ENCODE measurements around the gene HNRNPH3.

The HNRNPH3 gene

DNA sequence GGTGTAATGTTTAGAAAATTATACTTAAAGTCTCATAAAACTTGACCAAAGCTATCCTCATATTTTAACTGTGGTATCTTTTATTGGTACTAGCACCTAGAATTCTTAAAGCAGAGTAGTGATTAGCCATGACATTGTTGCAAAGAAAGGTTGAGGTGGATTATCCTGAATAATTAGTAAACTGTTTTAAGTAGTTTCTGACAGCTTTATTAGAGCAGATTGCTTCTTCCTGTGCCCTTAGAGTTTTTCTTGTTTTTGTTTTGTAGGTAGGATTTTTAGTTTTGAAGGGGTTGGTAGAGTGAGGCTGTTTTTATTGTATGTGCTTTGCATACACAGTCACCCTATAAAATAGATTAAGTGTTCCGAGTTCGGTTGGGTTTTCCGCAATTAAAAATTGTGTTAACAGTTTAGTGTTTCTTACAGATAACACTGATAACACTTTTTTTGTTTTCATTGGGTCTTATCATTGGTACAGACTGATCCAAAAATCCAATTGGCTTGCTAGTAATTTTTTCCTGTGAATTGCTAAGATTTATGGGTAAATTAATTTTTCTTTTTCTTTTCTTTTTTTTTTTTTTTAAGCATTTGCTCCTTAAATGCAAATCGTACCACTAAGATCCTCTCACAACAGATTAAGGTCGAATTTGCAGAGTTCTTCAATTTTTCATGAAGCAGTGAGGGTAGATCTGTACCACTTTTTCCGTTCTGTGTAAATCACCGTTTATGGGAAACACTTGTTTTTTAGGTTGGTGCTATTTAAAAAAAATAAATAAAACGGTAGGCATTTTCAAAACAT is 3.0 kb downstream of the HNRNPH3 start:
- DNase-seq: no peak
- H3K36me3 Mint-ChIP-seq (ENCODE audit: low read depth): peaks cover 38% of the 10 kb centered on the region
- no peaks in the 10 kb centered on the region for H3K9me3 Mint-ChIP-seq
- peaks cover 61% of the 10 kb centered on the region for H3K4me1 Mint-ChIP-seq
- H3K4me3 Mint-ChIP-seq: peak overlapping the region; percentile 98
- peak overlapping the region; percentile 69 for H3K27ac Mint-ChIP-seq
- TF ChIP-seq, protein P1, sequence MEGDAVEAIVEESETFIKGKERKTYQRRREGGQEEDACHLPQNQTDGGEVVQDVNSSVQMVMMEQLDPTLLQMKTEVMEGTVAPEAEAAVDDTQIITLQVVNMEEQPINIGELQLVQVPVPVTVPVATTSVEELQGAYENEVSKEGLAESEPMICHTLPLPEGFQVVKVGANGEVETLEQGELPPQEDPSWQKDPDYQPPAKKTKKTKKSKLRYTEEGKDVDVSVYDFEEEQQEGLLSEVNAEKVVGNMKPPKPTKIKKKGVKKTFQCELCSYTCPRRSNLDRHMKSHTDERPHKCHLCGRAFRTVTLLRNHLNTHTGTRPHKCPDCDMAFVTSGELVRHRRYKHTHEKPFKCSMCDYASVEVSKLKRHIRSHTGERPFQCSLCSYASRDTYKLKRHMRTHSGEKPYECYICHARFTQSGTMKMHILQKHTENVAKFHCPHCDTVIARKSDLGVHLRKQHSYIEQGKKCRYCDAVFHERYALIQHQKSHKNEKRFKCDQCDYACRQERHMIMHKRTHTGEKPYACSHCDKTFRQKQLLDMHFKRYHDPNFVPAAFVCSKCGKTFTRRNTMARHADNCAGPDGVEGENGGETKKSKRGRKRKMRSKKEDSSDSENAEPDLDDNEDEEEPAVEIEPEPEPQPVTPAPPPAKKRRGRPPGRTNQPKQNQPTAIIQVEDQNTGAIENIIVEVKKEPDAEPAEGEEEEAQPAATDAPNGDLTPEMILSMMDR (IDR thresholded peaks at IDR 0.05): no peak
- H3K27me3 Mint-ChIP-seq (ENCODE audit: low read depth, poor library complexity): peaks cover 4% of the 10 kb centered on the region

- peaks cover 57% of the 10 kb centered on the region for H3K36me3 Mint-ChIP-seq (ENCODE audit: low read depth)
- no peak for DNase-seq
- peak overlapping the region; percentile 98 for H3K4me3 Mint-ChIP-seq
- peaks cover 4% of the 10 kb centered on the region for H3K27me3 Mint-ChIP-seq (ENCODE audit: low read depth, poor library complexity)
- TF ChIP-seq, protein P1 (IDR thresholded peaks at IDR 0.05): no peak
- H3K4me1 Mint-ChIP-seq: peaks cover 43% of the 10 kb centered on the region
- no peaks in the 10 kb centered on the region for H3K9me3 Mint-ChIP-seq
- no peak overlapping the region for H3K27ac Mint-ChIP-seq
Measured at GRCh38 chr10:68336754-68337351, 5.0 kb downstream of the HNRNPH3 start.

- DNase-seq: no peak
- H3K4me3 Mint-ChIP-seq: no peak overlapping the region
- TF ChIP-seq, protein P1 (IDR thresholded peaks at IDR 0.05): no peak
- H3K27me3 Mint-ChIP-seq (ENCODE audit: low read depth, poor library complexity): no peaks in the 10 kb centered on the region
- H3K36me3 Mint-ChIP-seq (ENCODE audit: low read depth): peaks cover 86% of the 10 kb centered on the region
- H3K9me3 Mint-ChIP-seq: no peaks in the 10 kb centered on the region
- H3K27ac Mint-ChIP-seq: peak overlapping the region; percentile 23
- peaks cover 30% of the 10 kb centered on the region for H3K4me1 Mint-ChIP-seq
Measured at GRCh38 chr10:68340358-68341080, 8.7 kb downstream of the HNRNPH3 start.

GRCh38 chr10:68342909-68343516 is 11.1 kb downstream of the HNRNPH3 start:
- Mint-ChIP-seq H3K9me3 (no peaks in the 10 kb centered on the region), H3K36me3 (ENCODE audit: low read depth) (peaks cover 86% of the 10 kb centered on the region), H3K4me3 (no peak overlapping the region), H3K27me3 (ENCODE audit: low read depth, poor library complexity) (no peaks in the 10 kb centered on the region), H3K4me1 (peaks cover 5% of the 10 kb centered on the region), H3K27ac (no peak overlapping the region)
- TF ChIP-seq, protein P1 (IDR thresholded peaks at IDR 0.05): no peak
- DNase-seq: no peak

GRCh38 chr10:68345621-68346020 is 13.8 kb downstream of the HNRNPH3 start:
- TF ChIP-seq, protein P1 (IDR thresholded peaks at IDR 0.05): no peak
- no peak for DNase-seq
- H3K27ac Mint-ChIP-seq: peak overlapping the region; percentile 69
- H3K9me3 Mint-ChIP-seq: no peaks in the 10 kb centered on the region
- H3K4me1 Mint-ChIP-seq: no peaks in the 10 kb centered on the region
- no peak overlapping the region for H3K4me3 Mint-ChIP-seq
- H3K27me3 Mint-ChIP-seq (ENCODE audit: low read depth, poor library complexity): no peaks in the 10 kb centered on the region
- peaks cover 76% of the 10 kb centered on the region for H3K36me3 Mint-ChIP-seq (ENCODE audit: low read depth)

Data from nephron progenitor cell (in vitro differentiated cells).